Mesothelial cell of epicardium (in vitro differentiated cells): ENCODE results near the gene PLA2G3. TPM values are rescaled to one million over a fixed set of nuclear protein-coding genes. Genes with fewer than 3 reads are reported as not detected.

Experiments
- DNase-seq, 2 experiments: peaks; one replicate each; pipeline ENCODE4 v3.0.0; 2021; ENCODE audit warnings: low spot score in 2 of 2; ENCODE audit not compliant: unreplicated experiment in 2 of 2
- H3K27ac Mint-ChIP-seq: 2 replicates; pipeline ENCODE4 v1.8.0; 2021; ENCODE audit warnings: mixed read lengths
- H3K27me3 Mint-ChIP-seq: 2 replicates; pipeline ENCODE4 v1.8.0; 2021; ENCODE audit warnings: low read depth, mixed read lengths
- H3K36me3 Mint-ChIP-seq: 2 replicates; pipeline ENCODE4 v1.8.0; 2021; ENCODE audit warnings: mixed read lengths
- H3K4me1 Mint-ChIP-seq: 2 replicates; pipeline ENCODE4 v1.8.0; 2021; ENCODE audit warnings: mixed read lengths
- H3K4me3 Mint-ChIP-seq: 2 replicates; pipeline ENCODE4 v1.8.0; 2021; ENCODE audit warnings: mild to moderate bottlenecking, moderate library complexity, mixed read lengths
- H3K9me3 Mint-ChIP-seq: 2 replicates; pipeline ENCODE4 v1.8.0; 2021; ENCODE audit warnings: mixed read lengths
- CTCF ChIP-seq: fragments of 200-600 bp; sonication (generic); IDR thresholded peaks from one replicate; pipeline ENCODE4 v1.5.0; 2021; ENCODE audit warnings: antibody characterized with exemption; ENCODE audit not compliant: unreplicated experiment
- total RNA-seq: library from RNA; stranded (reverse); gene quantifications from 3 replicates; pipeline ENCODE4 v1.2.1, GENCODE V29; 2021

The PLA2G3 gene
- 0.11 to 0.29 TPM (median 0.20 TPM) in 3 replicates for total RNA-seq

GRCh38 chr22:31139866-31140716, at the start of gene PLA2G3:
PLA2G3 (minus strand) TSS chr22:31140508; CDS start chr22:31140354, 154 bp downstream.
- DNase-seq = no peak
- Mint-ChIP-seq H3K4me3 (no peak within 1 kb of the TSS), H3K27me3 (peaks cover 25% of the 10 kb centered on the region), H3K9me3 (peaks cover 2% of the 10 kb centered on the region), H3K27ac (no peak within 1 kb of the TSS), H3K36me3 (no peaks in the 10 kb centered on the region), H3K4me1 (no peaks in the 10 kb centered on the region)
- no peak for TF ChIP-seq CTCF

- peaks cover 29% of the 10 kb centered on the region for H3K36me3 Mint-ChIP-seq
- H3K27me3 Mint-ChIP-seq = no peaks in the 10 kb centered on the region
- H3K4me3 Mint-ChIP-seq = no peak overlapping the region
- H3K27ac Mint-ChIP-seq = no peak overlapping the region
- H3K4me1 Mint-ChIP-seq = no peaks in the 10 kb centered on the region
- no peak for TF ChIP-seq CTCF
- no peak for DNase-seq
- no peaks in the 10 kb centered on the region for H3K9me3 Mint-ChIP-seq
These were observed 47.3 kb upstream of the PLA2G3 start for GRCh38 chr22:31187627-31188026.

GRCh38 chr22:31185056-31185455, 44.7 kb upstream of the PLA2G3 start:
- Mint-ChIP-seq H3K36me3 (peaks cover 37% of the 10 kb centered on the region), H3K27ac (no peak overlapping the region), H3K9me3 (peaks cover 3% of the 10 kb centered on the region), H3K27me3 (no peaks in the 10 kb centered on the region), H3K4me1 (no peaks in the 10 kb centered on the region), H3K4me3 (no peak overlapping the region)
- TF ChIP-seq CTCF = no peak
- DNase-seq = no peak

- TF ChIP-seq CTCF = no peak
- Mint-ChIP-seq H3K27ac (no peak overlapping the region), H3K27me3 (no peaks in the 10 kb centered on the region), H3K36me3 (peaks cover 33% of the 10 kb centered on the region), H3K9me3 (peaks cover 3% of the 10 kb centered on the region), H3K4me3 (no peak overlapping the region), H3K4me1 (no peaks in the 10 kb centered on the region)
- no peak for DNase-seq
These were observed 43.7 kb upstream of the PLA2G3 start for GRCh38 chr22:31184015-31184414.

GRCh38 chr22:31179345-31179744, 39.0 kb upstream of the PLA2G3 start:
- Mint-ChIP-seq H3K36me3 (peaks cover 17% of the 10 kb centered on the region), H3K4me1 (peaks cover 11% of the 10 kb centered on the region), H3K4me3 (no peak overlapping the region), H3K27me3 (no peaks in the 10 kb centered on the region), H3K9me3 (peaks cover 3% of the 10 kb centered on the region), H3K27ac (no peak overlapping the region)
- no peak for DNase-seq
- no peak for TF ChIP-seq CTCF
